HL-60 (cell line): ENCODE data around the gene ADTRP.

Experiments used
- CTCF ChIP-seq: IDR thresholded peaks from one replicate; pipeline ENCODE4 v1.5.1; 2011; ENCODE audit warnings: low read length, control low read depth, inconsistent platforms; ENCODE audit not compliant: insufficient read depth
- GABPA ChIP-seq: IDR thresholded peaks from 2 replicates; pipeline ENCODE4 v1.6.1; 2012; ENCODE audit warnings: low read depth
- POLR2AphosphoS5 ChIP-seq: IDR thresholded peaks from 2 replicates; pipeline ENCODE4 v1.6.1; 2012; ENCODE audit warnings: low read depth

- TF ChIP-seq CTCF (no peak), POLR2AphosphoS5 (no peak), GABPA (no peak)
These were observed 46.4 kb upstream of the ADTRP start for GRCh38 chr6:11824986-11825385.
